ENCODE measurements around the gene APRT. TPM values are rescaled to one million over a fixed set of nuclear protein-coding genes. Genes with fewer than 3 reads are reported as not detected.

APRT gene
- total and polyA plus RNA-seq, 9 donors, result 12.7 to 150 (median 74.1) TPM

DNA sequence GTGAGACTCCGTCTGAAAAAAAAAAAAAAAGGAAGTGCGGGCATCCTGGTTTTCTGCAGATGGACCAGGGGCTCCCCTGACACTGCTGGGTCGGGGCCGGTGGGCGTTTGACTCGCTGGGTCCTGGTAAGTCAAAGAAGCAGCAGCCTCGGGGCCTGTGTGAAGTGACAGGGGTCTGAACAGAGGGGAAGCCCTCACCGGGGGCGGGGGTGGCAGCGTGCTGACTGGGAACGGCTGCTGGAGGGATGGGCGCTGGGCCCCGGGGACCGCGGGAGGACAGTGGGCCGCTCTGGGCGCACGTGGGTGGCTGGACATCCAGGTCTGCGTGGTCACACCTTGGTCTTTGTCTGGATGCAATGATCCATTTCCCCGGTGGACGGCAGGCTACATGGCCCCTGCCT is 36.8 kb upstream of the APRT start:
- H3K27me3 ChIP-seq, result no peaks in the 10 kb centered on the region
- H3K36me3 ChIP-seq, result no peaks in the 10 kb centered on the region
- no peak overlapping the region for H3K27ac ChIP-seq
- no peak overlapping the region for H3K4me3 ChIP-seq
- intact Hi-C loops (cut with DNase I), result no loop called here
- WGBS, 3 donors, result 89 to 91% (median 91%) methylated on average over 21 of the region's 21 CpGs
- TF ChIP-seq POLR2A (IDR thresholded peaks at IDR 0.05) (no peak), EP300 (IDR thresholded peaks at IDR 0.05) (no peak)
- TF ChIP-seq, protein P1, sequence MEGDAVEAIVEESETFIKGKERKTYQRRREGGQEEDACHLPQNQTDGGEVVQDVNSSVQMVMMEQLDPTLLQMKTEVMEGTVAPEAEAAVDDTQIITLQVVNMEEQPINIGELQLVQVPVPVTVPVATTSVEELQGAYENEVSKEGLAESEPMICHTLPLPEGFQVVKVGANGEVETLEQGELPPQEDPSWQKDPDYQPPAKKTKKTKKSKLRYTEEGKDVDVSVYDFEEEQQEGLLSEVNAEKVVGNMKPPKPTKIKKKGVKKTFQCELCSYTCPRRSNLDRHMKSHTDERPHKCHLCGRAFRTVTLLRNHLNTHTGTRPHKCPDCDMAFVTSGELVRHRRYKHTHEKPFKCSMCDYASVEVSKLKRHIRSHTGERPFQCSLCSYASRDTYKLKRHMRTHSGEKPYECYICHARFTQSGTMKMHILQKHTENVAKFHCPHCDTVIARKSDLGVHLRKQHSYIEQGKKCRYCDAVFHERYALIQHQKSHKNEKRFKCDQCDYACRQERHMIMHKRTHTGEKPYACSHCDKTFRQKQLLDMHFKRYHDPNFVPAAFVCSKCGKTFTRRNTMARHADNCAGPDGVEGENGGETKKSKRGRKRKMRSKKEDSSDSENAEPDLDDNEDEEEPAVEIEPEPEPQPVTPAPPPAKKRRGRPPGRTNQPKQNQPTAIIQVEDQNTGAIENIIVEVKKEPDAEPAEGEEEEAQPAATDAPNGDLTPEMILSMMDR (IDR thresholded peaks at IDR 0.05), result no peak
- no peaks in the 10 kb centered on the region for H3K4me1 ChIP-seq (ENCODE audit: insufficient read depth)
- DNase-seq, result no peak
- H3K9me3 ChIP-seq, result no peaks in the 10 kb centered on the region

DNA sequence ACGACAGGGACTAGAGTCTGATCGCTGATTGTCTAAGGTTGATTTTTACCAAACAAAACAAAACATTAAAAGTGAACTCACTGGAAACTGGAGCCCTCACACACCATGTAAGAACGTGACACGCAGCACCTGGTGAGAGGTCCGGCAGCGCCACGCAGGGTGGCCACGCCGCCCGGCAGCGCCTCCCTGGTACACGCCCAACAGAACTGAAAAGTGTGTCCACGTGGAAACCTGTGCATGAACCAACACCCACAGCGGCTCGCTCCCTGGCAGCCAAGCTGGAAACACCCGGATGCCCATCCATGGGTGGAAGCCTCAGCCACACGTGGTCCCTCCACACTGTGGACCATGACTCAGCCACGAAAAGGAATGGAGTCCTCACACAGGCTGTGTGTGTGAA is 35.9 kb upstream of the APRT start:
- DNase-seq, result no peak
- H3K4me3 ChIP-seq, result no peak overlapping the region
- H3K27ac ChIP-seq, result no peak overlapping the region
- TF ChIP-seq POLR2A (IDR thresholded peaks at IDR 0.05) (no peak), EP300 (IDR thresholded peaks at IDR 0.05) (no peak)
- TF ChIP-seq, protein P1 (IDR thresholded peaks at IDR 0.05), result no peak
- no peaks in the 10 kb centered on the region for H3K27me3 ChIP-seq
- no peaks in the 10 kb centered on the region for H3K36me3 ChIP-seq
- WGBS, 3 donors, result 93 to 97% (median 94%) methylated on average over 18 of the region's 18 CpGs
- no peaks in the 10 kb centered on the region for H3K4me1 ChIP-seq (ENCODE audit: insufficient read depth)
- intact Hi-C loops (cut with DNase I), result no loop called here
- H3K9me3 ChIP-seq, result no peaks in the 10 kb centered on the region

DNA sequence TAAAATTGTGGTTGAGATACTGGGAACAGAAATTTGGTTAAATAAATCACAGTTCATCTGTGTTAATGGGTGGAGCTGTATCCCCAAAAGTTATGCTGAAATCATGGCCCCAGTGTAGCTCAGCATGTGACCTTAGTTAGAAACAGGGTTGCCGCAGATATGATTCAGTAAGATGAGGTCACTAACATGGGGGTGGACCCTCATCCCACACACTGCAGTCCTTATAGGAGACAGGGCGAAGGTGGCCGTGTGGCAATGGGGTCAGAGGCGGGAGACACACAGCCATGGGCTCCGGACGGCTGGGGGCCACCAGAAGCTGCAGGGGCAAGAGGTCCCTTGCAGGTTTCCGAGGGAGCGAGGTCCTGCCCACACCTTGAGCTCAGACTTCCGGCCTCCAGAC is 34.4 kb upstream of the APRT start:
- 92 to 95% (median 93%) methylated on average over 9 of the region's 9 CpGs for WGBS, 3 donors
- Histone ChIP-seq H3K27me3 (no peaks in the 10 kb centered on the region), H3K4me1 (ENCODE audit: insufficient read depth) (no peaks in the 10 kb centered on the region), H3K27ac (no peak overlapping the region), H3K36me3 (no peaks in the 10 kb centered on the region), H3K4me3 (no peak overlapping the region), H3K9me3 (no peaks in the 10 kb centered on the region)
- no peak for DNase-seq
- TF ChIP-seq, protein P1 (IDR thresholded peaks at IDR 0.05), result no peak
- TF ChIP-seq EP300 (IDR thresholded peaks at IDR 0.05) (no peak), POLR2A (IDR thresholded peaks at IDR 0.05) (no peak)
- intact Hi-C loops (cut with DNase I), result no loop called here

DNA sequence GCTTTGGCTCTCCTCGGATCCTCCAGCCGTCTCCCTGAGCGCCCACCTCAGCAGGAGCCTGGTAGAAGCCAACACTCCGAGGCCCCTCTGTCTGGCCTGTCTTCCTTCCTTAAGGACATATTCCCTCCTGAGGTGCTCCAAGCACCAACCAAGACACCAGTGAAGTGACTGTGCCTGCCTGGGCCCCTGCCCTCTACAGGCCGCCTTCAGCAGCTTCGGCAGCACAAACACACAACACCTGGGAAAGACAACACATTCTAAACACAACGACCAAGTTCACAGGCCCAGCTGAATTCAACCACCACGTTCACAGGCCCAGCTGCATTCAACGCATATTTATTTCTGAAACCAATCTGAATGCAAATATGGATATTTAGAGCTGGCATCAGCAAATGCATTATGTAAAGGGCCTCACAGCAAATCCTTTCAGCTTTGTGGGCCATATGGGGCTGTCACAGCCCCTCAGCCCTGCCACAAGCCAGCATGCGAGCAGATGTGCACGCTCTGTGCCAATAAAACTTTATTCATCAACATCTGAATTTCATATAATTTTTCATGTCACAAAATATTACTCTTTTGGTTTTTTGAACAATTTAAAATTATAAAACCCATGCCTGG is 32.8 kb upstream of the APRT start:
- Histone ChIP-seq H3K4me3 (no peak overlapping the region), H3K27me3 (no peaks in the 10 kb centered on the region), H3K27ac (no peak overlapping the region), H3K9me3 (no peaks in the 10 kb centered on the region), H3K36me3 (no peaks in the 10 kb centered on the region), H3K4me1 (ENCODE audit: insufficient read depth) (no peaks in the 10 kb centered on the region)
- intact Hi-C loops (cut with DNase I), result no loop called here
- TF ChIP-seq POLR2A (IDR thresholded peaks at IDR 0.05), result no peak
- TF ChIP-seq, protein P1 (IDR thresholded peaks at IDR 0.05), result no peak
- no peak for TF ChIP-seq EP300 (IDR thresholded peaks at IDR 0.05)
- DNase-seq, result no peak
- WGBS, 3 donors, result 63 to 72% (median 65%) methylated on average over 11 of the region's 11 CpGs
